ENCODE results near the gene LDB2. TPM values are rescaled to one million over a fixed set of nuclear protein-coding genes. Genes with fewer than 3 reads are reported as not detected.

Gene LDB2
- total RNA-seq, 4 donors from 2014 or later, result 7.0 to 26.4 (median 18.1) TPM

DNA sequence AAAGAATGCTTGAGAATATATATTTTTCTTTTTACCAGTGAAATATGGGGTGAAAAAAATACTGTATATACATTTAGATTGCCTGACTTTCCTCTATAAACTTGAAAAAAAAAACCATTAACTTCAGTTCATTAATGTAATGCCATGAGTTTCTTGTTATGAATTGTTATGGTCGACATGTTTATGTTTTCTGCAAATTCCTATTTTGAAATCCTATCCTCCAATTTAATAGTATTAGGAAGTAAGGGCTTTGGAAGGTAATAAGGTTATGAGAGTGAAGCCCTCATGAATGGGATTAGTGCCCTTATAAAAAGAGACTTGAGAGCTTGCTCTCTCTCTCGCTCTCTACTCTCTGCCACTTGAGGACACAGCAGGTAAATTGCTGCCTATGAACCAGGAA is 211.4 kb downstream of the LDB2 start:
- Histone ChIP-seq H3K36me3 (no peaks in the 10 kb centered on the region), H3K27ac (no peak overlapping the region), H3K4me1 (no peaks in the 10 kb centered on the region), H3K4me3 (no peak overlapping the region), H3K27me3 (no peaks in the 10 kb centered on the region), H3K9me3 (no peaks in the 10 kb centered on the region)
- ATAC-seq, result no peak
- no peak for TF ChIP-seq POLR2A (IDR thresholded peaks at IDR 0.05)
- TF ChIP-seq CTCF (IDR thresholded peaks at IDR 0.05 in 4 of 5, conservative IDR thresholded peaks at IDR 0.05 in 1 of 5), result no peak
- intact Hi-C loops (cut with DNase I; ENCODE audit: low total_unique reads), result no loop called here
- no peak for DNase-seq
- in situ Hi-C loops (cut with MboI; ENCODE audit: low sequenced_read_pairs in 4 of 4), result no loop called here

- no peaks in the 10 kb centered on the region for H3K9me3 ChIP-seq
- H3K27me3 ChIP-seq, result no peaks in the 10 kb centered on the region
- DNase-seq (no peak), ATAC-seq (no peak)
- H3K4me1 ChIP-seq, result no peaks in the 10 kb centered on the region
- H3K27ac ChIP-seq, result no peak overlapping the region
- H3K4me3 ChIP-seq, result no peak overlapping the region
- no peak for TF ChIP-seq POLR2A (IDR thresholded peaks at IDR 0.05)
- TF ChIP-seq CTCF (IDR thresholded peaks at IDR 0.05 in 4 of 5, conservative IDR thresholded peaks at IDR 0.05 in 1 of 5), result no peak
- intact Hi-C loops (cut with DNase I; ENCODE audit: low total_unique reads), result no loop called here
- no peaks in the 10 kb centered on the region for H3K36me3 ChIP-seq
- in situ Hi-C loops (cut with MboI; ENCODE audit: low sequenced_read_pairs in 4 of 4), result no loop called here
These were observed 212.2 kb downstream of the LDB2 start for GRCh38 chr4:16686195-16686594.

DNA sequence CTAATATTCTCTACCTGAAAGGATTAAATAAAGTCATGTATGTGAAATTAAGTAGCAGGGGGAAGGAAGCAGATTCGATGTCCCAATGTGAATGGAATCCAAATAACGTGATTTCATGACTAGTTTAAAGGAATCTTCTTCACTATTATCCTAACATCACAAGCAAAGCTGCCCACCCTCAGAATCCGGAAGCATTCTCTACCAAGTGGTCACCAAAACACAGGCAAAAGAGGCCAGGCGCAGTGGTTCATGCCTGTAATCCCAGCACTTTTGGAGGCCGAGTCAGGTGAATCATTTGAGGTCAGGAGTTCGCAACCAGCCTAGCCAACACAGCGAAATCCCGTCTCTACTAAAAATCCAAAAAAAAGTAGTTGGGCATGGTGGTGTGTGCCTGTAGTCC is 212.9 kb downstream of the LDB2 start:
- H3K36me3 ChIP-seq, result no peaks in the 10 kb centered on the region
- DNase-seq, result no peak
- no peak overlapping the region for H3K27ac ChIP-seq
- no peak for ATAC-seq
- TF ChIP-seq CTCF (IDR thresholded peaks at IDR 0.05 in 4 of 5, conservative IDR thresholded peaks at IDR 0.05 in 1 of 5) (no peak), POLR2A (IDR thresholded peaks at IDR 0.05) (no peak)
- in situ Hi-C loops (cut with MboI; ENCODE audit: low sequenced_read_pairs in 4 of 4) (no loop called here), intact Hi-C loops (cut with DNase I; ENCODE audit: low total_unique reads) (no loop called here)
- no peaks in the 10 kb centered on the region for H3K4me1 ChIP-seq
- H3K4me3 ChIP-seq, result no peak overlapping the region
- H3K27me3 ChIP-seq, result no peaks in the 10 kb centered on the region
- no peaks in the 10 kb centered on the region for H3K9me3 ChIP-seq

DNA sequence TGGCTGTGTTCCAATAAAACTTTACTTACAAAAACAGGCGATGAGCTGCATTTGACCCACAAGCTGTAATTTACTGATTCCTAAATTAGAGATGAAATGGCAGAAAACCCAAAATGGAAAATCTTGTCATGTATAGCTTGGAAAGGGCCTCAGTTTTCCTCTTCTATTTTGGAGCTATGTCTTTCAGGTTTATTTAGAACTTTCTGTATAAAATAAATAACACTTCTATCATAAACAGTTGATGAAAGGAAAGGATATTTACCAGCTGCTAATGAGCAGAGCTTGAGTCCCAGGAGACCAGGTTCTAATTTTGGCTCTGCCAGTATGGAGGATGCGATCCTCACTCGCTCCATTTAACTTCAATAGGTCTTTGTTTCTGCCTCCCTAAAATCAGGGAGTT is 213.5 kb downstream of the LDB2 start:
- TF ChIP-seq POLR2A (IDR thresholded peaks at IDR 0.05), result no peak
- no peak for TF ChIP-seq CTCF (IDR thresholded peaks at IDR 0.05 in 4 of 5, conservative IDR thresholded peaks at IDR 0.05 in 1 of 5)
- Histone ChIP-seq H3K4me3 (no peak overlapping the region), H3K27me3 (no peaks in the 10 kb centered on the region), H3K36me3 (no peaks in the 10 kb centered on the region), H3K4me1 (no peaks in the 10 kb centered on the region), H3K9me3 (no peaks in the 10 kb centered on the region), H3K27ac (no peak overlapping the region)
- DNase-seq (no peak), ATAC-seq (no peak)
- intact Hi-C loops (cut with DNase I; ENCODE audit: low total_unique reads) (no loop called here), in situ Hi-C loops (cut with MboI; ENCODE audit: low sequenced_read_pairs in 4 of 4) (no loop called here)

DNA sequence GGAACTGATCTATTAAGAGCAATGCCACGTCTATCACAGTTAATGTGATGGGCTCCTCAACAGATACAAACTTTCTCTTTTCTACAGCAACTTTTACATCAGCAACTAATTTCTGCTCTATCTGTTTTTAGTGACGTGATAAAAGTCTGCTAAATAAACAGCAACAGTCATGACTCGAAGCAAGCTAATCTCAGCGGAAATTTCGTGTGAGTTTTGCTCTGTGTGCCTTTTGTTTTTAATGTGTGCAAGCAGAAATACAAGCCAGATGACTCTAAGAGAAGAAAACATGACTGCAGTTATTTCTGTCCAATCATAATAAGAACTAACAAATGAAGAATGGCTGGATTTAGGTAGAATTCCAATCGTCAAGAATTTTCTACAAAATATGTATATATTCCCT is 214.3 kb downstream of the LDB2 start:
- intact Hi-C loops (cut with DNase I; ENCODE audit: low total_unique reads), result no loop called here
- Histone ChIP-seq H3K4me3 (no peak overlapping the region), H3K9me3 (no peaks in the 10 kb centered on the region), H3K36me3 (no peaks in the 10 kb centered on the region), H3K4me1 (no peaks in the 10 kb centered on the region), H3K27ac (no peak overlapping the region), H3K27me3 (no peaks in the 10 kb centered on the region)
- in situ Hi-C loops (cut with MboI; ENCODE audit: low sequenced_read_pairs in 4 of 4), result no loop called here
- no peak for DNase-seq
- no peak for TF ChIP-seq POLR2A (IDR thresholded peaks at IDR 0.05)
- no peak for ATAC-seq
